Smooth muscle cell of the umbilical artery (primary cell): ENCODE measurements around the gene PLA2G4C. TPM values are rescaled to one million over a fixed set of nuclear protein-coding genes. Genes with fewer than 3 reads are reported as not detected.

Source experiments
- total RNA-seq: library from RNA; depleted of rRNA; stranded (reverse); fragments of >200 nt; gene quantifications from 2 replicates; pipeline ENCODE4 v1.2.3, GENCODE V29; 2014

Gene PLA2G4C, protein sequence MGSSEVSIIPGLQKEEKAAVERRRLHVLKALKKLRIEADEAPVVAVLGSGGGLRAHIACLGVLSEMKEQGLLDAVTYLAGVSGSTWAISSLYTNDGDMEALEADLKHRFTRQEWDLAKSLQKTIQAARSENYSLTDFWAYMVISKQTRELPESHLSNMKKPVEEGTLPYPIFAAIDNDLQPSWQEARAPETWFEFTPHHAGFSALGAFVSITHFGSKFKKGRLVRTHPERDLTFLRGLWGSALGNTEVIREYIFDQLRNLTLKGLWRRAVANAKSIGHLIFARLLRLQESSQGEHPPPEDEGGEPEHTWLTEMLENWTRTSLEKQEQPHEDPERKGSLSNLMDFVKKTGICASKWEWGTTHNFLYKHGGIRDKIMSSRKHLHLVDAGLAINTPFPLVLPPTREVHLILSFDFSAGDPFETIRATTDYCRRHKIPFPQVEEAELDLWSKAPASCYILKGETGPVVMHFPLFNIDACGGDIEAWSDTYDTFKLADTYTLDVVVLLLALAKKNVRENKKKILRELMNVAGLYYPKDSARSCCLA
- total RNA-seq = 17.5 and 19.3 TPM in 2 replicates

GRCh38 chr19:48110350-48110966 is at the start of gene PLA2G4C:
Gene PLA2G4C (minus strand): TSS chr19:48110817. CDS start chr19:48106529, 4,288 bp downstream.

DNA sequence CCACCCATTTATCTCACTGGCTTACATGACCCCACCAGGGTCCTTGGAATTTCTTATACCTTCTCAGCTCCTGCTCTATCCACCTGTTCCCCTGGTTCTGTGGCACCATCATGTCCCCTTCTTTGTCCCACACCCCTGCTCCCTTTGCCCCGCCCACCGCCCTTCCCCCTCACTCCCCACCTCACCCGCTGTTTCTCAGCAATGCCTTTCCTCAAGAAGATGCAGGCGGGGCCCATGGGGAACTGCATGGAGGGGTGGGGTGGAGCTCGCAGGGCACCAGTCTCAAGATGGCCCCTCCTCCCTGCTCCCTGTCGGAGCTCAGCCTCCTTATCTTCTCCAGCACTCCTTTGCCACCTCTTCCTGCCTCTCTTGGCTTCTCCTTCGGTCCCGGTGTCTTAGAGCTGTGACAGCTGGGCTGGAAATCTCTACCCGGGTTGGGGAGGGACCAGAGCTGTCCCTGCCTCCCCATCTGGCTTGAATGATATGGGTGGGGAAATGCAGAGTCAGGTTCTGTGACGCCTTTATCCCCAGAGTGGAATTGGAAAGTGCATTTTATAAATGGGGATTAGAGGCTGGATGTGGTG is 66.8 kb downstream of the PLA2G4C start, which contains the start of gene CABP5:
CABP5 (minus strand) TSS at position 405 of the 584 bp plus-strand sequence; CDS start at position 248, 157 bp downstream.

Other genes with a start within 250 kb of the PLA2G4C start
- not detected in 2 replicates for gene SULT2A1, start 224.5 kb downstream of the PLA2G4C start, total RNA-seq
- not detected in 2 replicates for gene BSPH1, start 118.6 kb downstream of the PLA2G4C start, total RNA-seq
- gene ELSPBP1, start 116.2 kb downstream of the PLA2G4C start, total RNA-seq = not detected in 2 replicates
- gene CABP5, start 66.7 kb downstream of the PLA2G4C start, total RNA-seq = not detected in 2 replicates
- gene LIG1, start 59.5 kb upstream of the PLA2G4C start, total RNA-seq = 5.3 and 18.5 TPM in 2 replicates
- 2.7 and 3.3 TPM in 2 replicates for gene ZSWIM9, start 59.9 kb upstream of the PLA2G4C start, total RNA-seq
- gene CARD8, start 145.1 kb upstream of the PLA2G4C start, total RNA-seq = 11.6 and 14.7 TPM in 2 replicates
- 0.32 and 0.59 TPM in 2 replicates for gene ZNF114, start 159.3 kb upstream of the PLA2G4C start, total RNA-seq
- gene EMP3, start 214.7 kb upstream of the PLA2G4C start, total RNA-seq = 32.1 and 62.7 TPM in 2 replicates